ENCODE data around the gene SYT2.

DNA sequence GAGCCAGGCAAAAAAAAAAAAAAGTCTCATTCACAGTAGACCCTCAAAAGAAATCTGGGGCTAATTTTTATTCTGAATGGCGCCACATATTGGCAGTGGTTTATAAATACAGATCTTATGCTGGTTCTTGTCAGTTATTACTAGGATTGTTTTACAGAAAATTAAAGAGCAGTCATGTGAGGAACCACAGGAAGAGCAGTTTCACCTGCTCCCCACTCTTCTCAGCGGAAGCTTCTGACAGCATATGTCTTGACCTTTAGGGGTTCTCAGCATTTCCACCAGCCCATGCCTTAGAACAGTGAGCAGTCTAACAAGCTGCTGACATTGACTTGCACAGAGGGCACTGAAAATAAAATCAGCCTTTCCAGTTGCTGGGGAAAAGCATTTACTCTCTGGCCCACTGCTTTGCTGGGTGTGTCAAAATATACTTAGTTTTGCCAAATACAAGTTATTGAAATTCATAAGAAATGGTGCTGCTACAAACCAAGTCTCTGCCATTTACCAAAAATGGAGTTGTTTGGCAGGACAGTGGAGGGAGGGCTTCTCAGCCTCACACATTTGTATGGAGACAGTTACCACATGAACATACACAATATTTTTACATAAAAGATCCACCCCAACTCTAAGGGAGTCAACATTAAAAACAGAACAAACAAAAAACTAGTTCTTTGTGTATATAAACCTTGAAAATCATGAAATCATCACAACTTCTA lies 144.2 kb downstream of the SYT2 start:
- no peak for TF ChIP-seq EZH2 (IDR thresholded peaks at IDR 0.05; ENCODE audit: borderline replicate concordance, low read depth, low read length, severe bottlenecking)
- TF ChIP-seq, protein P1, sequence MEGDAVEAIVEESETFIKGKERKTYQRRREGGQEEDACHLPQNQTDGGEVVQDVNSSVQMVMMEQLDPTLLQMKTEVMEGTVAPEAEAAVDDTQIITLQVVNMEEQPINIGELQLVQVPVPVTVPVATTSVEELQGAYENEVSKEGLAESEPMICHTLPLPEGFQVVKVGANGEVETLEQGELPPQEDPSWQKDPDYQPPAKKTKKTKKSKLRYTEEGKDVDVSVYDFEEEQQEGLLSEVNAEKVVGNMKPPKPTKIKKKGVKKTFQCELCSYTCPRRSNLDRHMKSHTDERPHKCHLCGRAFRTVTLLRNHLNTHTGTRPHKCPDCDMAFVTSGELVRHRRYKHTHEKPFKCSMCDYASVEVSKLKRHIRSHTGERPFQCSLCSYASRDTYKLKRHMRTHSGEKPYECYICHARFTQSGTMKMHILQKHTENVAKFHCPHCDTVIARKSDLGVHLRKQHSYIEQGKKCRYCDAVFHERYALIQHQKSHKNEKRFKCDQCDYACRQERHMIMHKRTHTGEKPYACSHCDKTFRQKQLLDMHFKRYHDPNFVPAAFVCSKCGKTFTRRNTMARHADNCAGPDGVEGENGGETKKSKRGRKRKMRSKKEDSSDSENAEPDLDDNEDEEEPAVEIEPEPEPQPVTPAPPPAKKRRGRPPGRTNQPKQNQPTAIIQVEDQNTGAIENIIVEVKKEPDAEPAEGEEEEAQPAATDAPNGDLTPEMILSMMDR (IDR thresholded peaks at IDR 0.05; ENCODE audit: borderline replicate concordance, extremely low read depth, low read length, poor library complexity, severe bottlenecking), result no peak

Measured in DND-41 (cell line).